ENCODE data around the gene MRGPRE. TPM values are rescaled to one million over a fixed set of nuclear protein-coding genes. Genes with fewer than 3 reads are reported as not detected.

The MRGPRE gene
- total and polyA plus RNA-seq, 12 donors: 0.21 to 2.5 (median 0.51) TPM; not detected in 3

- TF ChIP-seq CTCF (IDR thresholded peaks at IDR 0.05): no peak
- 86 to 87% methylated on average over 23 of the region's 23 CpGs for WGBS, 2 donors
- Histone ChIP-seq H3K27me3 (peaks cover 0 to 50% (median 14%) of the 10 kb centered on the region in 7 donors), H3K27ac (no peak overlapping the region), H3K36me3 (no peaks in the 10 kb centered on the region), H3K9me3 (no peaks in the 10 kb centered on the region), H3K4me1 (peaks cover 0 to 8% (median 0%) of the 10 kb centered on the region in 9 donors), H3K4me3 (no peak overlapping the region)
- intact Hi-C loops (cut with DNase I): no loop called here
- no peak for ATAC-seq
- DNase-seq: peak in 1 of 2 donors; percentile 3
These were observed 3.8 kb downstream of the MRGPRE start for GRCh38 chr11:3228445-3228829.

GRCh38 chr11:3227568-3228444 lies 4.4 kb downstream of the MRGPRE start:
- DNase-seq: peak in 1 of 2 donors; percentile 8

GRCh38 chr11:3226846-3227567 lies 5.2 kb downstream of the MRGPRE start:
- DNase-seq (peak in 1 of 2 donors; percentile 5), ATAC-seq (no peak)
- Histone ChIP-seq H3K9me3 (no peaks in the 10 kb centered on the region), H3K27me3 (peaks cover 0 to 56% (median 27%) of the 10 kb centered on the region in 7 donors), H3K36me3 (no peaks in the 10 kb centered on the region), H3K27ac (no peak overlapping the region), H3K4me3 (no peak overlapping the region), H3K4me1 (peaks cover 0 to 4% (median 0%) of the 10 kb centered on the region in 9 donors)
- WGBS, 2 donors: 90 to 92% methylated on average over 18 of the region's 18 CpGs
- TF ChIP-seq CTCF (IDR thresholded peaks at IDR 0.05): no peak
- intact Hi-C loops (cut with DNase I): no loop called here

More at GRCh38 chr11:3227568-3228444, 4.4 kb downstream of the MRGPRE start:
- TF ChIP-seq CTCF (IDR thresholded peaks at IDR 0.05): no peak
- WGBS, 2 donors: 86 to 90% methylated on average over 46 of the region's 46 CpGs
- intact Hi-C loops (cut with DNase I): no loop called here
- H3K36me3 ChIP-seq: no peaks in the 10 kb centered on the region
- peaks cover 0 to 52% (median 19%) of the 10 kb centered on the region in 7 donors for H3K27me3 ChIP-seq
- no peak for ATAC-seq
- H3K4me1 ChIP-seq: peaks cover 0 to 8% (median 0%) of the 10 kb centered on the region in 9 donors
- no peaks in the 10 kb centered on the region for H3K9me3 ChIP-seq
- H3K4me3 ChIP-seq: no peak overlapping the region
- no peak overlapping the region for H3K27ac ChIP-seq

Data from heart right ventricle (tissue), 16 donors.